LNCaP clone FGC (cell line): ENCODE data around the gene TEDDM1.
"Not testable (repeated sequence)": the region's sequence is repeated elsewhere in the genome, so short reads cannot be mapped to it uniquely, and the experiment has no call there.

Experiments
- DNase-seq: peaks from one replicate; pipeline ENCODE4 v3.0.0-alpha.2; 2011; ENCODE audit warnings: low read depth
- H3K4me3 ChIP-seq: 2 replicates; pipeline ENCODE4 v1.5.1; 2011; ENCODE audit warnings: mild to moderate bottlenecking, low read depth, low read length, control low read depth
- TF ChIP-seq, protein P1 (sequence below): IDR thresholded peaks from 2 replicates; pipeline ENCODE4 v1.5.1; 2012; ENCODE audit warnings: mild to moderate bottlenecking; ENCODE audit not compliant: control insufficient read depth, insufficient read depth; ENCODE audit errors: extremely low read depth

TEDDM1 gene

GRCh38 chr1:182383037-182383661 is 17.3 kb downstream of the TEDDM1 start:
- no peak overlapping the region for H3K4me3 ChIP-seq
- TF ChIP-seq, protein P1, sequence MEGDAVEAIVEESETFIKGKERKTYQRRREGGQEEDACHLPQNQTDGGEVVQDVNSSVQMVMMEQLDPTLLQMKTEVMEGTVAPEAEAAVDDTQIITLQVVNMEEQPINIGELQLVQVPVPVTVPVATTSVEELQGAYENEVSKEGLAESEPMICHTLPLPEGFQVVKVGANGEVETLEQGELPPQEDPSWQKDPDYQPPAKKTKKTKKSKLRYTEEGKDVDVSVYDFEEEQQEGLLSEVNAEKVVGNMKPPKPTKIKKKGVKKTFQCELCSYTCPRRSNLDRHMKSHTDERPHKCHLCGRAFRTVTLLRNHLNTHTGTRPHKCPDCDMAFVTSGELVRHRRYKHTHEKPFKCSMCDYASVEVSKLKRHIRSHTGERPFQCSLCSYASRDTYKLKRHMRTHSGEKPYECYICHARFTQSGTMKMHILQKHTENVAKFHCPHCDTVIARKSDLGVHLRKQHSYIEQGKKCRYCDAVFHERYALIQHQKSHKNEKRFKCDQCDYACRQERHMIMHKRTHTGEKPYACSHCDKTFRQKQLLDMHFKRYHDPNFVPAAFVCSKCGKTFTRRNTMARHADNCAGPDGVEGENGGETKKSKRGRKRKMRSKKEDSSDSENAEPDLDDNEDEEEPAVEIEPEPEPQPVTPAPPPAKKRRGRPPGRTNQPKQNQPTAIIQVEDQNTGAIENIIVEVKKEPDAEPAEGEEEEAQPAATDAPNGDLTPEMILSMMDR: no peak
- no peak for DNase-seq

DNA sequence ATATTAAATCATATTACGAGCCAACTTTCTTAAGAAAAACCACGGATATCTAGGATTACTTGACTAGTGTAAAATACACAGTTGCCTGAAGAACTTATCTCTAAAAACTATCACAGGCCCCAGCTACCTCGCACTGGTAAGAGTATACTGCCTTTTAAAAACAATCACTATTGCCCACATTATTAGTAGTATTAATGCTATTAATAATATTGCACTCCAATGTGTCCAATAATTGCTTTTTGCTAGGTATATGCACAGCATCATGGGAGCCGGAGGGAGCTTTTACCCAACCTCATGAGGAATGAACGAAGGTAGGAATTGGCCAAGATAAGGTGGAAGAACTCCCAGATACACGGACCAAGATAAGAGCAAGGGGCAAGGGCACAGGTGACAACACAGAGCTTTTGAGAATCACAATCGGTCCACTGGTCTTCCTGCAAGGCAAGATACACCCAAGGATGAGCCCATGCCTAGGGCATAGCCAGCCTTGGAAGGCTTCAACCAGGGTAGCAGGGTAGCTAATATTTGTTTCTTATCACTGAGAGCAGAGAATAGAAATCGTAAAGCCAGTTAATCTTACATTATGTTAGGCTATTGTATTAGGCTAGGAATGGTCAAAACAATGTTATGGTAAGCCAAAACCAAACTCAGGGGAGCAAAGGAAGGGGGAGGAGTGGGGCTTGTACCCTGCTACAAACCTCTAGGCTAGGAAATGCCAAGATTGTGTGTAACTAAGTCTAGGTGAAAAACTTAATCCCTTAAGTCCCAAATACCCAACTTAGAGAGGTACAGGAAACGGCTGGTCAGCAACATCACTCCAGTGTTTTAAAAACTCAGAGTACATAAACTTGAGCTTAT is 18.3 kb downstream of the TEDDM1 start:
- H3K4me3 ChIP-seq: no peak overlapping the region
- TF ChIP-seq, protein P1: no peak
- DNase-seq: no peak

- no peak for DNase-seq
- TF ChIP-seq, protein P1: no peak
- H3K4me3 ChIP-seq: no peak overlapping the region
These were observed 20.3 kb downstream of the TEDDM1 start for GRCh38 chr1:182380199-182380598.

- not testable (repeated sequence) for DNase-seq, H3K4me3 ChIP-seq
These were observed 20.7 kb downstream of the TEDDM1 start for GRCh38 chr1:182379781-182380180.

- TF ChIP-seq, protein P1: no peak
- H3K4me3 ChIP-seq: no peak overlapping the region
- no peak for DNase-seq
These were observed 23.4 kb downstream of the TEDDM1 start for GRCh38 chr1:182376936-182377574.

DNA sequence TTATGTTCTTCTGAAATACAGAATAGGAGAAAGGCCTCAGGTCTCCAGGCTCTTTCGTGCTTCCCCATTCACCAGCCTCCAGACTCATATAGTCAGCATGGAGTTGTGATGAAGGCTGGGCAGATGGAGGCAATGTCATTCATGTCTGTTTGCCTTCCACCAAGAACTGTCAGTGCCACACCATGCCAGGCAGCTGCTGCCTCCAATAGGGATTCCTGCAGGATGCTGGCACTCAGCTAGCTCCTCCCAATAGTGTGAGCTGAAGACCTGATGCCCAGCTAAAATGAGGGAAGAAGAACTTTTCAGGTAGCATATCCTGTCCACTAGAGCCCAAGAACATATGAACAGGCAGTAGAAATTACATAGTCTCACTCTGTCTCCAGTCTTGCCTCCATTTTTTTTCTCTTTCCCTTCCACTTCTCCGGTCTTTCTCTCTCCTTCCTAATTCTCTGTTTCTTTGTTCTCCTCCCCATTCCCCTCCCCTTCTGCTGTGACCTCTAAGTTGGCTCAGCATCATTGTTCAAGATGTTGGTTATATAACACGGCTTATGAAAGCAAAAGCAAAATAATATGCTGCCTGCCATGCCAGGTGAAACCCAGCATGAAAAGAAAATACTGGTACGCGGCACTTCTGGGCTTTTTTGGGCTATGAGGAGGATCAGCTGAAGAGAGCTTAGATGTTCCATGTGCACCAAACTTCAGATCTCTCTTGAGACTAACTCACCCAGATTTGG is 26.2 kb downstream of the TEDDM1 start:
- H3K4me3 ChIP-seq: no peak overlapping the region
- DNase-seq: no peak
- TF ChIP-seq, protein P1: no peak

DNA sequence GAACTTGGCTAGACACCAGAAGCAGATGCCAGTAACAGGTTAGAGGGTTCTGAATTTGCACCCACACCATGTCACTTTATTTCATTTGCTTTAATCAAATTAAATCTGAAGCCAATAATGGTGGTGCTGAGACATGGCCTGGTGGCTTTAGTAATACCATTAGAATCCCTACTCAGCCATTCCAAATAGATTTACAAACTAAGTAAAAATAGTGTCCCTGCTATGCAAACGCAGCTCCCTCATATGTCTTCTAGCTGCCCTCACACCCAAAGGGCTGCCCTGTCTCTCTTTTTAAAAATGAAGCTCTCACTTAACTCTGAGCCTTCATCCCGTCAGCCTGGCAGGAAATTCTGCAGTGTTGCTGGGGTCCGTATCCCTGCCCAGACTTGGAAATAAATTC is 29.9 kb downstream of the TEDDM1 start:
- TF ChIP-seq, protein P1: no peak
- no peak for DNase-seq
- no peak overlapping the region for H3K4me3 ChIP-seq
